Neutrophil (primary cell): ENCODE data around the gene RAP1B.
A peak's percentile ranks its signal among the peaks of the same experiment; 100 is the strongest.

ENCODE experiments used
- H3K27ac ChIP-seq: fragments of 200-600 bp; sonication (generic); 2 replicates; pipeline ENCODE4 v1.5.1; 2016; ENCODE audit warnings: mild to moderate bottlenecking, moderate library complexity
- H3K27me3 ChIP-seq: fragments of 200-600 bp; sonication (generic); 2 replicates; pipeline ENCODE4 v1.6.0; 2016; ENCODE audit warnings: mild to moderate bottlenecking
- H3K36me3 ChIP-seq: fragments of 200-600 bp; sonication (generic); 2 replicates; pipeline ENCODE4 v1.5.1; 2017
- H3K4me1 ChIP-seq, 2 experiments: fragments of 200-600 bp in 1 of 2; sonication (generic) in 1 of 2; 1 replicate in 1 of 2; 2 replicates in 1 of 2; pipeline versions ENCODE4 v1.5.1 to v1.6.1; 2013 to 2016; ENCODE audit warnings: low read depth in 1 of 2, low read length in 1 of 2, mild to moderate bottlenecking in 1 of 2, moderate library complexity in 1 of 2; ENCODE audit not compliant: control insufficient read depth in 1 of 2, insufficient read depth in 1 of 2
- H3K4me3 ChIP-seq, 2 experiments: fragments of 200-600 bp in 1 of 2; sonication (generic) in 1 of 2; 1 replicate in 1 of 2; 2 replicates in 1 of 2; pipeline ENCODE4 v1.5.1; 2013 to 2016; ENCODE audit warnings: low read depth in 1 of 2, low read length in 1 of 2, mild to moderate bottlenecking in 1 of 2, moderate library complexity in 1 of 2
- H3K9me3 ChIP-seq: fragments of 200-600 bp; sonication (generic); 2 replicates; pipeline ENCODE4 v1.5.1; 2016
- TF ChIP-seq, protein P1 (sequence below): fragments of 200-600 bp; sonication (generic); IDR thresholded peaks from 2 replicates; pipeline ENCODE4 v1.5.1; 2016; ENCODE audit warnings: antibody characterized with exemption

The RAP1B gene

DNA sequence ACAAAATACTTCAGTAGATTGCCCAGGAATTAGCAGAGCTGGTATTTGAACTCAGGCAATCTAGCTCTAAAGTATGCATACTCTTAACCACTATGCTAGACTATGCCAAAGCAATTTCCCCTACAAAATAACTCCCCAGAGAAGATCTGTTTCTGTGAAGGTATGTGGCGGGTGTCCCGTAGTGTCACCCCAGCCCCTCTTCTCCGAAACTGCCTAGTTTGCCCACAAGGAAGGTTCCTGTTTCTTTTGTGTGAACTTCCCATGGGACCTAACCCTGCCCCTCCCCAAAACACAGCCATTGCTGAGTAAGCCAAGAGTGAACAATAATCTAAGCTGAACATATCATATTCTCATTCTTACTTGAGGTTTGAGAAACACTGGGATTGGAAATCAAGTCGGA is 15.5 kb upstream of the RAP1B start:
- peaks cover 6 to 9% of the 10 kb centered on the region in 2 experiments for H3K4me1 ChIP-seq
- no peak overlapping the region for H3K27ac ChIP-seq
- H3K27me3 ChIP-seq = no peaks in the 10 kb centered on the region
- TF ChIP-seq, protein P1, sequence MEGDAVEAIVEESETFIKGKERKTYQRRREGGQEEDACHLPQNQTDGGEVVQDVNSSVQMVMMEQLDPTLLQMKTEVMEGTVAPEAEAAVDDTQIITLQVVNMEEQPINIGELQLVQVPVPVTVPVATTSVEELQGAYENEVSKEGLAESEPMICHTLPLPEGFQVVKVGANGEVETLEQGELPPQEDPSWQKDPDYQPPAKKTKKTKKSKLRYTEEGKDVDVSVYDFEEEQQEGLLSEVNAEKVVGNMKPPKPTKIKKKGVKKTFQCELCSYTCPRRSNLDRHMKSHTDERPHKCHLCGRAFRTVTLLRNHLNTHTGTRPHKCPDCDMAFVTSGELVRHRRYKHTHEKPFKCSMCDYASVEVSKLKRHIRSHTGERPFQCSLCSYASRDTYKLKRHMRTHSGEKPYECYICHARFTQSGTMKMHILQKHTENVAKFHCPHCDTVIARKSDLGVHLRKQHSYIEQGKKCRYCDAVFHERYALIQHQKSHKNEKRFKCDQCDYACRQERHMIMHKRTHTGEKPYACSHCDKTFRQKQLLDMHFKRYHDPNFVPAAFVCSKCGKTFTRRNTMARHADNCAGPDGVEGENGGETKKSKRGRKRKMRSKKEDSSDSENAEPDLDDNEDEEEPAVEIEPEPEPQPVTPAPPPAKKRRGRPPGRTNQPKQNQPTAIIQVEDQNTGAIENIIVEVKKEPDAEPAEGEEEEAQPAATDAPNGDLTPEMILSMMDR = no peak
- H3K9me3 ChIP-seq = no peaks in the 10 kb centered on the region
- no peaks in the 10 kb centered on the region for H3K36me3 ChIP-seq
- no peak overlapping the region for H3K4me3 ChIP-seq

DNA sequence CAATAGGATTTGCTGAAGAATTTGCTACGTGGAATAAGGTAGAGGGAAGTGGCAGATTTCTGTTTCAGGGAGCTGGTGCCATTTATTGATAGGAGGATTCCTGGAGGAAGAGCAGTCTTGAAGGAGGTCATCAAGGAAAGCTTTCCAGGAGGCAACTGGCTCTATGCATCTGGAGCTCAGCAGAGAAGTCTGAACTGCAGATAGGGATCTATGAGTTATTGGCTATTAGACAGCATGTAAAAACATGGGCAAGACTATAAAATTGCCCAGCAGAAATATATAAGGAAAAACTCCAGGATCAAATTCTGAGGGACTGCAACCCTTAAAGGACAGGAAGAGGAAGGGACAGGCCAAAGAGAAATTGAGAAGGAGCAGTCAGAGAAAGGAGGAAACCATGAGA is 8.9 kb upstream of the RAP1B start:
- Histone ChIP-seq H3K9me3 (no peaks in the 10 kb centered on the region), H3K36me3 (no peaks in the 10 kb centered on the region), H3K27me3 (no peaks in the 10 kb centered on the region), H3K4me1 (peaks cover 20 to 25% of the 10 kb centered on the region in 2 experiments), H3K27ac (no peak overlapping the region), H3K4me3 (no peak overlapping the region)
- TF ChIP-seq, protein P1 = no peak

DNA sequence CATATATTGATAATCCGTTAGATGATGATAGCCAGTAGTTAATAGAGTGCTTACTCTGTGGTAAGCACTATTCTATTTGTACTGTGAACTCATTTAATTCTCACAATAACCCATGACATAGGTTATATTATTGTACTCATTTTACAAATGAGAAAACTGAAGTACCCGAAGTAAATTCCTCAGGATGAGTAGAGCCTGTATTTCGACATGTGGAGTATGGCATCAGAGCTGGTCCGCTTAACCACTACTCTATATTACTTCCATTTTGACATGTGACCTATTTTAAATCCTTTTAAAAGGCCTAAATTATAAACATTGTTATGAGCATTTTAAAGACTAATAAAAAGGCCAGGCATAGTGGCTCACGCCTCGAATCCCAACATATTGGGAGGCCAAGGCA is 8.0 kb upstream of the RAP1B start:
- Histone ChIP-seq H3K4me3 (no peak overlapping the region), H3K27ac (peak overlapping the region; percentile 14), H3K27me3 (no peaks in the 10 kb centered on the region), H3K36me3 (no peaks in the 10 kb centered on the region), H3K9me3 (no peaks in the 10 kb centered on the region), H3K4me1 (peaks cover 20 to 25% of the 10 kb centered on the region in 2 experiments)
- TF ChIP-seq, protein P1 = no peak

DNA sequence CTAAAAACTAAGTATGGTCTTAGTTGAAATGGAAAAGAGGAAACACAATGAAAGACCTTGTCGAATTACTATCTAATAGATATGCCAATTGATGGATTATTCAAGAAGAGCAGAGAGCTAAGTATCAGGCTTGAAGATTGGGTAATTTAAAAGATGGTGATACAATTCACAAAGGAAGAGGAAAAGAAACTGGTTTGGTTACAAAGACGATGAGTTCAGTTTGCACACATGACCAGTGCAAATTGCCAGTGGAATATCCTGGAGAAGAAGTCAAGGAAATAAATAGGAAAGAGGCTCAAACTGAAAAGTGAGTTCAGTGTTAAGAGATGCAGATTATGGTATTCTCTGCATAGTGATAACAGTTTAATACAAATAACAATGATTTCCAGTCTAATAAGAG is 2.5 kb upstream of the RAP1B start:
- TF ChIP-seq, protein P1 = no peak
- Histone ChIP-seq H3K4me3 (no peak overlapping the region), H3K4me1 (peaks cover 23 to 26% of the 10 kb centered on the region in 2 experiments), H3K27me3 (no peaks in the 10 kb centered on the region), H3K27ac (no peak overlapping the region), H3K9me3 (no peaks in the 10 kb centered on the region), H3K36me3 (no peaks in the 10 kb centered on the region)

DNA sequence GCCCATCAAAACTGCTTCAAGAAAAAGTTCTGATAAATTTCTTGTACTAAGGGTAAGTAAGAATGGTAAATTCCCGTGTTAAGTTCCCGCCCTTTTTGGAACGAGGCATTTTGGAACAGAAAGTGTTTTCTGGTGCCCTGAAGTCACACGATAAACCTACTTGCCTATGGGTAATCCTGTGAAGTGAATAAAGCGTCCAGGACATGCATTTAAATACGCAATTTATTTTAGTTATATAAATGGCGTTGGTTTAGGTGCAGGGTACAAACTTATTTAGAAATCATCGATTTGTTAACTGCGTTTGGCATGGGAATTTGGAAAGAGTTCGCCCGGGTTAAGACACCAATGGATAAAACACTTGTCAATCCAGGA is 715 bp upstream of the RAP1B start:
- TF ChIP-seq, protein P1 = no peak
- Histone ChIP-seq H3K27me3 (no peaks in the 10 kb centered on the region), H3K27ac (peak overlapping the region; percentile 92), H3K4me3 (peak overlapping the region; percentile 73 to 94), H3K4me1 (peaks cover 41 to 43% of the 10 kb centered on the region in 2 experiments), H3K9me3 (no peaks in the 10 kb centered on the region), H3K36me3 (no peaks in the 10 kb centered on the region)
